NCI-H1105 (cell line): Measurements from ENCODE around the gene NF1.
"Not testable (repeated sequence)": the region's sequence is repeated elsewhere in the genome, so short reads cannot be mapped to it uniquely, and the experiment has no call there.

Experiments used
- DNase-seq: peaks from one replicate; lab custom pipeline; 2025; lab: John Stamatoyannopoulos, UW

The NF1 gene

GRCh38 chr17:31094600-31095235, at the start of gene NF1:
Gene NF1 (plus strand): TSS chr17:31094977. CDS start chr17:31095310, 333 bp downstream.
- DNase-seq: peak; percentile 94

GRCh38 chr17:31046856-31047425, 47.8 kb upstream of the NF1 start:
- DNase-seq: not testable (repeated sequence)

GRCh38 chr17:31048142-31048541, 46.6 kb upstream of the NF1 start:
- DNase-seq: no peak

- no peak for DNase-seq
Observed at GRCh38 chr17:31048780-31049179, 46.0 kb upstream of the NF1 start.

- no peak for DNase-seq
Observed at GRCh38 chr17:31050948-31051347, 43.8 kb upstream of the NF1 start.

GRCh38 chr17:31051506-31051905, 43.3 kb upstream of the NF1 start:
- DNase-seq: no peak

GRCh38 chr17:31052187-31052889, 42.4 kb upstream of the NF1 start:
- DNase-seq: no peak

- no peak for DNase-seq
Observed at GRCh38 chr17:31053071-31053470, 41.7 kb upstream of the NF1 start.

- DNase-seq: no peak
Observed at GRCh38 chr17:31054761-31055160, 40.0 kb upstream of the NF1 start.

- no peak for DNase-seq
Observed at GRCh38 chr17:31058976-31059375, 35.8 kb upstream of the NF1 start.

- DNase-seq: no peak
Observed at GRCh38 chr17:31060791-31061550, 33.8 kb upstream of the NF1 start.

GRCh38 chr17:31061678-31062077, 33.1 kb upstream of the NF1 start:
- no peak for DNase-seq

GRCh38 chr17:31062346-31062745, 32.4 kb upstream of the NF1 start:
- DNase-seq: no peak

- no peak for DNase-seq
Observed at GRCh38 chr17:31064707-31065106, 30.1 kb upstream of the NF1 start.

GRCh38 chr17:31067691-31068184, 27.0 kb upstream of the NF1 start:
- no peak for DNase-seq

GRCh38 chr17:31068291-31068690, 26.5 kb upstream of the NF1 start:
- no peak for DNase-seq

- no peak for DNase-seq
Observed at GRCh38 chr17:31072186-31072585, 22.6 kb upstream of the NF1 start.

- no peak for DNase-seq
Observed at GRCh38 chr17:31073411-31073810, 21.4 kb upstream of the NF1 start.

GRCh38 chr17:31074772-31075555, 19.8 kb upstream of the NF1 start:
- DNase-seq: no peak

- no peak for DNase-seq
Observed at GRCh38 chr17:31078290-31078689, 16.5 kb upstream of the NF1 start.

GRCh38 chr17:31079731-31080130, 15.0 kb upstream of the NF1 start:
- DNase-seq: no peak

GRCh38 chr17:31085563-31085962, 9.2 kb upstream of the NF1 start:
- DNase-seq: no peak
